Stimulated activated CD4-positive, alpha-beta T cell treated with anti-CD3 and anti-CD28 coated beads, Interleukin-1b, Interleukin-23, amount 100 ng/mL, for 1 hour (primary cell): Measurements from ENCODE around the gene PDYN.
A peak's percentile ranks its signal among the peaks of the same experiment; 100 is the strongest.
"Not testable (repeated sequence)": the region's sequence is repeated elsewhere in the genome, so short reads cannot be mapped to it uniquely, and the experiment has no call there.

ENCODE experiments used
- DNase-seq, 2 donors: peaks; one replicate each; pipeline ENCODE4 v3.0.0-alpha.2; 2020; ENCODE audit warnings: low read depth in 2 of 2

The PDYN gene

GRCh38 chr20:1993986-1994385, at the start of gene PDYN:
PDYN (minus strand) TSS chr20:1994058; CDS start chr20:1983084, 10,974 bp downstream.
- DNase-seq, result no peak

DNA sequence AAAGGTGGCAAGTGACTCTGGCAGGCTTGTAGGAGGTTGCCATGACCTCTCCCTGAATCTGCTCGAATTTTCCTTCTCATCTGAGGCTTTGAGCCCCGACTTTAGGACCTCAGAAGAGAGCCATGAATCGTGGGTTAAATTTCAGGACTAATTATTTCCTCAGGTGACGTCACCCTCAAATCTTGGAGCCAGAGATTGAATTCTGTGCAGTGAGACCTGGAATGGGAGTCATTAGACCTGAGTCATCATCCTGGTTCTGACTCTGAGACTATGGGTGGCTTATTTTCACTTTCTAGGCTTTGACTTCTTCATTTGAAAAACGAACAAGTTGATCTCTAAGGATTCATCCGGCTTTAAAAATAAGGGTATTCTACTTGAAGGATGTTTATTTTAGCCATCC, 48.5 kb upstream of the PDYN start:
- no peak for DNase-seq

GRCh38 chr20:2038161-2038560, 44.3 kb upstream of the PDYN start:
- DNase-seq, result no peak

DNA sequence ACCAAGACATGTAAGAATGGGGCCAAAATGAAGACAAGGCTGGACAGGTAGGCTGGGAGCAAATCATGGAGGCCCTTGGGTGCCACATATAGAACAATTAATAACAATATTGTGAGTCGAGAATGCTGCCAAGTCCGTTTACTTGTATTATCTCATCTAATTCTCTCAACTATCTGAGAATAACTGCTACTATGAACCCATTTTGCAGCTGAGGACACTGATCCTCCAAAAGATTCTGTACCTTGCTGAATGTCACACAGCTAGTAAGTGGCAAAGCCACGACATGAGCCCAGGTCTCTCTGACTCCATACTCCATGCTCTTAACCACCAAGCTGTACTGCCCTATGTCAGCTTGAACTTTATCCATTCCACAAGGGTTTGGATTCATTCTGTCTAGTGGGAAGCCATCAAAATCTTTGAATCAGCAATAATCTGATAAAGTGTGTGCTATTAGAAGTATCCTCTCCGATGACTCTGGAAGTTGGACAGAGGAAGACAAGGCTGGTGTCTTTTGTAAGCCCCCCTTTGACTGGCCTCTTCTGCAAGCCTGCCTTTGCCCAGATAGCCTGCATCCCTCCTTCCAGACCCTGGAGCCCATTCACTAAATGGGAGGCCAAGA, 43.5 kb upstream of the PDYN start:
- no peak for DNase-seq

DNA sequence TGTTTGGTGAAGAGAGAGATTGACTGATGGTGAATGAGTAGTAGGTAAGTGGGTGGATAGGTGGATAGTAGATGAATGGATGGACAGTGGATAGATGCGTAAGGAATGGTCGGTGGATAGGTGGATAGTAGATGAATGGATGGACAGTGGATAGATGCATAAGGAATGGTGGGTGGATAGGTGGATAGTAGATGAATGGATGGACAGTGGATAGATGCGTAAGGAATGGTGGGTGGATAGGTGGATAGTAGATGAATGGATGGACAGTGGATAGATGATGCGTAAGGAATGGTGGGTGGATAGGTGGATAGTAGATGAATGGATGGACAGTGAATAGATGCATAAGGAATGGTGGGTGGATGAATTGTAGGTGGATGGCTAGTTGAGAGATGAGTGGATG, 42.5 kb upstream of the PDYN start:
- DNase-seq, result not testable (repeated sequence)

DNA sequence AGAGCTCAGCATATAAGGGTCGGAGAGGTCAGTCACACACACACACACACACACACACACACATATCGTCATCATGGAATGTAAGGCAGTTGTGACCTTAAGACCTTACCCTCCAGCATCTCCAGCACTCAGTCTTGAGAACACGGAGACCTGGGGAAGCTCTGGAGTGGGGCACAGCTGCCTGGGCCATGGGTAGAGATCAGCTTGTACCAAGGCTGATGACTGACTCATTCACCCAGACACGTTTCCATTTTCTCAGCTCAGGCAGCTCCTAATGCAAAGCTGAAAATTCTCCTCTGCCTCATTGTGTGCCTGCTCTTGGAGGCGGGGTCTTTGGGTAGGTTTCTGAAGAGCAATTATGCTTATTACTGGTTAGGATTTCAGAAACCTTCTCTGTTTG, 38.3 kb upstream of the PDYN start:
- DNase-seq, result no peak

- no peak for DNase-seq
Observed at GRCh38 chr20:2026514-2026913, 32.7 kb upstream of the PDYN start.

DNA sequence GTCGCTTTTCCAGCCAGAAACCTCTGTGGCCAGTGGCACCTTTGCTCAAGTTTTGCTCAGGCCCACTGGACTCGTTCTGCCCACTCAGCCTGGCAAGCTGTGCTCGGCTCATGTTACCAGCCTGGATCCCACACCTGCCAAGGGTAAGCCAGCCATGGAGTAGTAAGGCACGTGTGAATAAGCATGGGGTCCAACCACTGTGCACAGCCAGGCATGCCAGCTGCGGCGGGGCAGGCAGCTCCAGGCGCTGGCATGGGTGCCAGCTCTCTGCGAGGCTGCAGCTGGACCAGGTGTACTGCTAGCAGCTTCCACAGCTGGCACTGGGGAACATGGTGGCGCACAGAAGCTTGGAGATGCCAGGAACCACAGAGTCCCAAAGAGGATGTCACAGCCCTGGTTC, 32.1 kb upstream of the PDYN start:
- DNase-seq, result no peak

DNA sequence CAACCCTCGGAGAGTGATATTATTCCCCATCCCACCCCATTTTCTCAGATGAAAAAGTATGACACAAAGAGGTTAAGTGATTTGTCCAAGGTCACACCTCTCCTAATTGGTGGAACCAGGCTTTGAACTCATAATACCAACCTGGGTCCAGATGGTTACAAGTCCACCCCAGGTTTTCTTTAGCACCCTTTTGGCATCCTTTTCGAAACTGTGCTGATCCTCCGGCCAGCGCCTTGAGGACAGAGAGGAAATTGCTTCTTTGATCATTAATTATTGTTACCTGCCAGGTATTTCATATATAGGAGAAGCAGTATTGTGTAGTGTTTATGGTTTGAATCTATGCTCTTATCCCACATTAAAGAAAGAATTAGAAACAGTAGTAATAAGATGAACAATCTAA, 29.3 kb upstream of the PDYN start:
- no peak for DNase-seq

DNA sequence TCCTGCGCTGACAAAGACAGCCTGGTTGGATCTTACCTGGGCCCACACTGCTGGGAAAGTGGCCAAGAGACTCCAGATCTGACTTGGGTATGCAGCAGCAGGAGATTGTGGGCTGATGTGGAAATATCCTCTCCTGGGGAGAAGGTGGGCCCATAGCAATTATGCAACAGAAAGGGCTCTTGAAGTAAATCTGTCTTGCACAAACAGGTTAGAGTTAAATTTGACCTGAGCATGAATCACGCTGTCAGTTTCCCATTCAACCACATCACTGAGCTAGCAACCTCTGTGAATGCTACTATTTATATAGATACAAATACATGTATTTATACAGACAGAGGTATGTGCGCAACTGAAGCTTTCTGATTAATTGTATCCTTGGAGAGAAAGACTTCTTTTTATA, 28.3 kb upstream of the PDYN start:
- DNase-seq, result no peak

DNA sequence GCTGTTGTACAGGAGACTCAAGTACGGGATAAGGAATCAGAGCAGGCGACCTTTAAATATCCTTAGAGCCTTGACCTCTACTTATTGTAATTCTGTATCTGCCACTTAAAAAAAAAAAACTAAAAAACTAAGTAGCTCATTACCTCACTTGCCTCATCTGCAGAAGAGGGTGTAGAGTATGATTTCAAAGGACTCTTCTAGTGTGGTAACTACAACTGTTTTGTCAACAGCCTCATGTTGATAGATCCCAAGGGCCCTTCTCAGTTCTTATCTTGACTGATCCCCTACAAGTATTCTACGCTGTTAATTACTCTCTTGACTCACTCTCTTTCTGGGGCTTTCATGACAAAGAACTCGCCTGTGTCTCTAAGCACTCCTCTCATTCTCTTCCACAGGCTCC, 16.7 kb upstream of the PDYN start:
- no peak for DNase-seq

GRCh38 chr20:2006452-2007361, 12.8 kb upstream of the PDYN start:
- DNase-seq, result no peak

DNA sequence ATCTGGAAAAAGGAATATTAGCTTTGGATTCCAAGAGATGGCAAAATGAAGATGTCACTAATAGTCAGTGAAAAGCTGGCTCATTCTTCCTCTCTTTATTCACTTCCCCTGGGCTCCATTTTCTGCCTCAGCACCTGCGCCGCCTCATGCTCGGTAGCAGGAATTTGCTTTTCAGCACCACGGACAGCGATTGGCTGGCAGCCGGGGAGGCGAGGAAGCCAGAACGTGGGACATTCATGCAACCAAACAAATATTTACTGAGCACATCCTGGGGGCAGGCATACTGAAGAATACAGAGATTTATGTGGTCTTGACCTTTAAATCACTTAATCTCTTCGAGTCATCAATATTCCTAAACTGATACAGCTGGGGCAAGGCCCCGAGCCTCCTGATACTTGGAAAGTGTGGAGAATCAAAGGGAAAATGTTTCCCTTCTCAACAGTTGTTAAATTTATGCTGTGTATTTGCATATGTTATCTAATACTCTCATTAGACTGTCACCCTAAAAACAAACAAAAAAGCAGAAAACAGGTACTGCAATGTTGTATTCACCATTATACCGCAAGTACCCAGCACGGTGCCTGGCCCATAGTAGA, 12.1 kb upstream of the PDYN start:
- DNase-seq, result peak in 1 of 2 donors; percentile 40

GRCh38 chr20:2005359-2005758, 11.5 kb upstream of the PDYN start:
- DNase-seq, result no peak

DNA sequence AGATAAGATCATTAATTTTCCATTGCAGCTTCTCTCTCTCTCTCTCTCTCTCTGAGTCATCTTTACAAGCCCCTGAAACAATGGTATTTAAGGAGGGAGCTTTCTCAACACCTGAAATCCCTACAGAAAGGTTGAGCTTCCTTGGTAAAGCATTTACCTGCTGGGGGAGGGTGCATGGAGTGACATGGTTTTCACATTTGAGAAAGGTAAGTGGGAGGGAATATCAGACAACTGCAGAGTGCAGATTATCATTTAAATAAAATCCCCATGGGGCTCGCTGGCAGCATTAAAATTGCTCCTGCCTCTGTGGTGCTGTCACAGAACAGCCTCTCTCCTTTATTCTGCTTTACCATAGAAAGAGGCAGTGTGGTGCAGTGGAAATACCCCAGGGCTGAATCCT, 10.3 kb upstream of the PDYN start:
- DNase-seq, result no peak

DNA sequence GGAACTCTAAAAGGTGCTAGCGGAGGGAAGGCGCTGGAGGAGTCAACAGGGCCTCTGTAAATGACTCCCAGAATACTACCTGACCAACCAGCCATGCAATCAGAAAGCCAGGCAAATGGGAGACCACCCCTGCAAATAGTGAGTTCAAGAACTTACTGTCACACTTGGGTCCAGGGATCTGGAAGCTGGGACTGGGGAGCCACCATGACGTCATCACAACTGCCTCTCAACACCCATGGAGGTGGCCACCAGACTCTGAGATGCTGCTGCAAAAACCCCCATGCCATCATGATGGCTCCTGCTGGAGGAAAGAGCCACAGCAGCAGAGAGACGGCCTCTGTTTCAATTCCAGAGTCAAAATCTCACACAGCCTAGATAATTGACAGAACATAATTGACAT, 8.5 kb upstream of the PDYN start:
- no peak for DNase-seq

GRCh38 chr20:2001119-2001518, 7.3 kb upstream of the PDYN start:
- no peak for DNase-seq

- DNase-seq, result no peak
Observed at GRCh38 chr20:2000285-2000684, 6.4 kb upstream of the PDYN start.

DNA sequence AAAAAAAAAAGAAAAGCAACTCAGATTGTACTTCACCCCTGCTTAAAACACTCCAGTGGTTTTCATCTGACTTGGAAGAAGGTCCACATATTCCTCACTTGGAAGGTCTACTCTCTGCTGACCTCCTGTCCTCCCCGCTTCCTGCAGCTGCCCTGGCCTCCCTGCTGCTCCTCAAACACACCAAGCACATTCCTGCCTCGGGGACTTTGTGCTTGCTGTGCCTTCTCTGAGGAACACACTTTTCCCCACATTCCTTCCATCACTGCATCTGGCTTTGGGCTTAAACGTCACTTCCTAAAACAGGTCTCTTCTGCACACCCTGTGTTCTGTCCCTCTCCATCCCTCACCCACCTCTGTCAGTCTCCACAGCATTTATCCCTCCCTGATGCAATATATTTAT, 4.9 kb upstream of the PDYN start:
- no peak for DNase-seq

GRCh38 chr20:1998193-1998520, 4.3 kb upstream of the PDYN start:
- DNase-seq, result no peak

DNA sequence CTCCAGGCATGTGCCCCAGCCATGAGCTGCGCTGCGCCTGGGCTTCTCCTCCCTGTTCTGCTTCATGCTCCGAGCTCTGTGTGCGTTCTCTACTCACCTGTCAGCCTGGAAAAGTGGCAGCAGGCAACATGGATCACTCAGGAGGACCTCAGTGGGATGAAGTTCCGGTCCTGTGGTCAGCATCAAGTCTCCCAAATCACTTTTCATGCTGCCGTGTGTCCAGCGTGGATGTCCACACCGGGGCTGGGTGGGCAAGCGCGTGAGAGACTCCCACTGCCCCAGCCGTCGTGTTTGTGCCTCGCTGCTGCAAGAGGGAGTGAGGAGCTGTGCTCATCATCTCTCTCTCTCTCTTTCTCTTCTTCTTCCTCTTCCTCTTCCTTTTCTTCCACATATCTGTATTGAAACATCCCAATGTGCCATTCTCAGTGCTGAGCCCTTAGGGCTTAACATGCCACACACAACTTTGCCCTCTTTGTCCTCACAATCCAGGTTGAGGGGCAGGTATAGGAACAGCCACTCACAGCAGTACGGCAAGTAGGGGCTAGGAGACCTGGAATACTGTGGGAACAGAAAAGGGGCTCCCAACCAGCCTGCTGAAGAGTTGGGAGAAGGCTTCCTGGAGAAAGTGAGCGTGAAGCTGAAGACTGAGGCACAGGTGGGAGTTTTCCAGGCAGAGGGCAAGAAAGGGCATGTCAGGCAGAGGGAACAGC, 3.8 kb upstream of the PDYN start:
- DNase-seq, result no peak

- no peak for DNase-seq
Observed at GRCh38 chr20:1995531-1996310, 1.9 kb upstream of the PDYN start.
